OCI-LY3 (cell line): ENCODE measurements around the gene ARL6IP1.
"Not testable (repeated sequence)": the region's sequence is repeated elsewhere in the genome, so short reads cannot be mapped to it uniquely, and the experiment has no call there.

Source experiments
- CTCF ChIP-seq: fragments of 200-600, 300-600 bp; sonication (generic); IDR thresholded peaks from 2 replicates; pipeline ENCODE4 v1.5.1; 2014; ENCODE audit warnings: antibody characterized with exemption, low read length, low read depth
- EZH2phosphoT487 ChIP-seq: fragments of 200-600 bp; shearing (Covaris generic); IDR thresholded peaks from 2 replicates; pipeline ENCODE4 v1.6.1; 2018; ENCODE audit warnings: antibody characterized with exemption, mixed run types, low read depth

GRCh38 chr16:18781232-18781631 is 20.1 kb downstream of the ARL6IP1 start:
- not testable (repeated sequence) for TF ChIP-seq CTCF, EZH2phosphoT487
